T-helper 1 cell treated with Interleukin-12 subunit alpha and Interleukin-12 subunit beta and Interleukin-4 antibody, amounts not matched to agents 30 ng/mL and 1 ng/mL, for 36 hours (primary cell): ENCODE results near the gene CDK18. TPM values are rescaled to one million over a fixed set of nuclear protein-coding genes. Genes with fewer than 3 reads are reported as not detected.

Source experiments
- intact Hi-C: fragments of 100-400 bp; cut with micrococcal nuclease; formaldehyde crosslinking; loops from one replicate; pipeline ENCODE4 v1.15.1; 2024
- total RNA-seq: library from RNA; stranded (reverse); gene quantifications from 2 replicates; pipeline ENCODE4 v1.2.3, GENCODE V29; 2022

Gene CDK18
- total RNA-seq, 1 donor from 2014 or later: 0.07 TPM

- intact Hi-C loops: no loop called here
Observed at GRCh38 chr1:205521686-205522085, 17.2 kb downstream of the CDK18 start.

GRCh38 chr1:205522692-205523091 lies 18.2 kb downstream of the CDK18 start:
- intact Hi-C loops: no loop called here

DNA sequence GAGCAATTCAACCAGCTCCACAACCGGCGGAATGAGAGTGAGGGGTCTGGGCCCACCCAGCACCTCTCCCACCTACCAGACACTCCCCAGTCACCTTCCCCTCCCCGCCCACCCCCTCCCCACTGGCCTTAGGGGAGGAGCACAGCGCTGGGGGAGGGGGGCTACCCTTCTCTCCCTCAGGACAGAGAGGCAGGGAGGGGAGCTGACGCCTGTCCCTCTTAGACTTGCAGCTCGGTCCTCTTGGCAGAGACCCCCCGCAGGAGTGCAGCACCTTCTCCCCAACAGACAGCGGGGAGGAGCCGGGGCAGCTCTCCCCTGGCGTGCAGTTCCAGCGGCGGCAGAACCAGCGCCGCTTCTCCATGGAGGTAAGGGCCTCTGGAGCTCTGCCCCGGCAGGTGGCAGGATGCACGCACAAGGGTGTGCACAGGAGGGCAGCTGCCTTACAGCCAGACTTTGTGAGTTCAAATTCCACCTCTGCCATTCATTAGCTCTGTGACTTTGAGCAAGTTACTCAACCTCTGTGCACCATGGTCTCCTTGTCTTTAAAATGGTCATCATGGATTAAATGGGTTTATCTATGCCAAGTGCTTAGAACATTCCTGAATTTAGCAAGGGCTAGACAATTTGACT lies 18.9 kb downstream of the CDK18 start:
- intact Hi-C loops: no loop called here

DNA sequence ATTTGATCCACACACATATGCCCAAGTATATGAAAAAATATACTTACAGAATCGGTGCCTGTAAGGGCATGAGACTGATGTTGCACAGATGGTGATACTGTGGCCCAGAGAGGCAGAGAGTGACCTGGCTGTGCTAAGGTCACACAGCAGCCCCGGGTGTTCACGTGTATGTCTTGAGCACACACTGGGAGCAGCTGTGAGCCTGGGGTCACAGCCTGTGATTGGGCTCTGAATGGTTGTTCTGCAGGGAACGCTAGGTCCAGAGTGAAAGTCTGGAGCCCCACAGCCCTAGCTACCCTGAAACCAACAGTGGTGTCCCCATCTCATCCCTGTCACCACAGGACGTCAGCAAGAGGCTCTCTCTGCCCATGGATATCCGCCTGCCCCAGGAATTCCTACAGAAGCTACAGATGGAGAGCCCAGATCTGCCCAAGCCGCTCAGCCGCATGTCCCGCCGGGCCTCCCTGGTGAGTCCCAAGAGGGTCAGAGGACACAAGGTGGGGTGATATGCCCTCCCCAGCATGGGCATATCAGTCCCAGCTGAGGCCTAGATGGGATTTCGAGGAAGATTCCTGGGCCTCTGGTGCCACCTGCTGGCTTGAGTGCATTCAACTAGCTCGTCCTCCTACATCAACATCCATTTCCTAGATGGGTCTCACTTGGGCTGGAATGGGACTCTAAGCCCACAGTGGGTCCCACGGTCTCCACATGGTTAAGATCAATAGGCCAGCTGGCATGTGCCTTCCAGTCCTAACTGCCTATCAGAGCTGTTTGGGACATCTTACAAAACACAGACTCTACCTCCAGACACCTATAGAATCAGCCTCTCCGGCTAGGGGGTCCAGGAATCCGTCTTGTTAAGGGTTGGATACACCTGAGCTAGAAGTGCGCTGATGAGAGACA lies 19.7 kb downstream of the CDK18 start:
- intact Hi-C loops: loop anchor here (1.0 kb wide), 5 partner anchors 36 to 251 kb away; no protein-coding TSS in a partner anchor

GRCh38 chr1:205524794-205525101 lies 20.3 kb downstream of the CDK18 start:
- intact Hi-C loops: loop anchor here (1.0 kb wide), 5 partner anchors 36 to 251 kb away; no protein-coding TSS in a partner anchor

GRCh38 chr1:205525495-205526285 lies 21.2 kb downstream of the CDK18 start:
- intact Hi-C loops: no loop called here

GRCh38 chr1:205526431-205526830 lies 22.0 kb downstream of the CDK18 start:
- intact Hi-C loops: no loop called here

DNA sequence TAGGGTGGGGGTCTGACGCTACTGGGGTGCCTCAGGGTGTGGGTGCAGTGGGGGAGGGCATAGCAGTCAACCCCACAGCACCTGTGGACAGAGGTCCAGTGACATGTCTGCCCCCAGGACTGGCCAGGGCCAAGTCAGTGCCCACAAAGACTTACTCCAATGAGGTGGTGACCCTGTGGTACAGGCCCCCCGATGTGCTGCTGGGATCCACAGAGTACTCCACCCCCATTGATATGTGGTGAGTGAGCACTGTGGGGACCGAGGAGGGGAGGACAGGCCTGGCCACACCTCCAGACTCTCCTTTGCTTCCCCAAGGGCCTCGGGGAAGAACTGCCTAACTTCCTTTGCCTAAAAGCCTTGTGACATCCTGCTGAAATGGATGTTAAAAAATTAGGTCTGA lies 23.5 kb downstream of the CDK18 start:
- intact Hi-C loops: loop anchor here (2.0 kb wide), 1 partner anchor 255 kb away; no protein-coding TSS in a partner anchor

DNA sequence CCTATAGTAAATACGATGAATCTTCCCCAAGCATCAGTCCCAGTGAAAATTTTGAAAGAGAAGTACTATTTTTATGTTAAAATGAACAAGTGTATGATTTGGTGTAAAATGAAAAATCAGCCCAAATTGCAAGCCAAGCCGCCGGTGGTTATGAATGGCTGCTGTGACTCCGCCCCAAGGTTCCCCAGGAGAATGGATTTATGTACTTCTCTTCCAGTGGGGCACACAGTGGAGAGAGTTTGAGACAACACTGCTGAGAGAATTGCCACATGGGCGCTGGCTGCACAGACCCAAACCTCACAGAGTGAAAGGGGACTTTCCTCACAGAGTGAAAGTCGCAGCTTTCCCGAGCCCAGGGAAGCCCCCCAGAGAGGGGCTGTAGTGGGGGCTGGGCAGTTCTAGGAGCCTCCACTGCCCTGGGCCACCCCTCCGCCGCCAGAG lies 24.0 kb downstream of the CDK18 start:
- intact Hi-C loops: loop anchor here (2.0 kb wide), 1 partner anchor 254 kb away; no protein-coding TSS in a partner anchor

DNA sequence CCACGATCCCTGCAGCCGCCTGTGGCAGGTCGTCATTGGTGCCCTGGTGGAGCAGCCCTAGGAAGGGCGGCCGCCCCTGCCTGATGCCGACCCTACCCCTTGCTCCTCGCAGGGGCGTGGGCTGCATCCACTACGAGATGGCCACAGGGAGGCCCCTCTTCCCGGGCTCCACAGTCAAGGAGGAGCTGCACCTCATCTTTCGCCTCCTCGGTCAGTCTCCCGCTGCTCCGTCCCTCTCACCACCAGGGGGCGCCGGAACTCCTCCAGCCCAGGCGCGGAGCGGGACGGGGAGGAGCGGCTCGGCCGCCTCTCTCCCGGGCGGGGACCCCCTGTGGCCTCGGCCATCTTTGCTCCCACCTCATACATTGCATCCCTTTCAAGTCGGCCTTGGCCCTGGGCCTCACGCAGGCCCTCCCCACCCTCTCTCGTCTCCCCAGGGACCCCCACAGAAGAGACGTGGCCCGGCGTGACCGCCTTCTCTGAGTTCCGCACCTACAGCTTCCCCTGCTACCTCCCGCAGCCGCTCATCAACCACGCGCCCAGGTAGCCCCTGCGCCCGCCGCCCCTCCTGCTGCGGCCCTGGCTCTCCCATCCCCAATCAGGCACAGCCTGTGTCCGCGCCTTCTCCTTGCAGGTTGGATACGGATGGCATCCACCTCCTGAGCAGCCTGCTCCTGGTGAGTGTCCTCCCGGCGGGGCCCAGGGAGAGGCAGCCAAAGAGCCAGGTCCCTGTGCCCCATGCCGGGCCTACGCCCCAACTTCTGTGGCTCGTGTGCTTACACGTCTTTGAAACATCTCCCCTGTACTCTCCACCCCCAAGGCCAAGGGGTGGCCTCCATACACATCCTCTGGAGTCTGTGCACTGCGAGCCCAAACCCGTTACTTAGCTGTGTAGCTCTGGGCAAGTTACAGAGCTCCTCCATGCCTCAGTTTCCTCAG lies 24.7 kb downstream of the CDK18 start:
- intact Hi-C loops: loop anchor here (1.0 to 2.0 kb wide), 5 partner anchors 63 to 254 kb away; partner anchors contain the start of gene ELK4

GRCh38 chr1:205530116-205530515 lies 25.6 kb downstream of the CDK18 start:
- intact Hi-C loops: loop anchor here (5.0 kb wide), 1 partner anchor 52 kb away; no protein-coding TSS in a partner anchor

- intact Hi-C loops: loop anchor here (5.0 kb wide), 1 partner anchor 51 kb away; no protein-coding TSS in a partner anchor
Observed at GRCh38 chr1:205531191-205532025, 26.9 kb downstream of the CDK18 start.

DNA sequence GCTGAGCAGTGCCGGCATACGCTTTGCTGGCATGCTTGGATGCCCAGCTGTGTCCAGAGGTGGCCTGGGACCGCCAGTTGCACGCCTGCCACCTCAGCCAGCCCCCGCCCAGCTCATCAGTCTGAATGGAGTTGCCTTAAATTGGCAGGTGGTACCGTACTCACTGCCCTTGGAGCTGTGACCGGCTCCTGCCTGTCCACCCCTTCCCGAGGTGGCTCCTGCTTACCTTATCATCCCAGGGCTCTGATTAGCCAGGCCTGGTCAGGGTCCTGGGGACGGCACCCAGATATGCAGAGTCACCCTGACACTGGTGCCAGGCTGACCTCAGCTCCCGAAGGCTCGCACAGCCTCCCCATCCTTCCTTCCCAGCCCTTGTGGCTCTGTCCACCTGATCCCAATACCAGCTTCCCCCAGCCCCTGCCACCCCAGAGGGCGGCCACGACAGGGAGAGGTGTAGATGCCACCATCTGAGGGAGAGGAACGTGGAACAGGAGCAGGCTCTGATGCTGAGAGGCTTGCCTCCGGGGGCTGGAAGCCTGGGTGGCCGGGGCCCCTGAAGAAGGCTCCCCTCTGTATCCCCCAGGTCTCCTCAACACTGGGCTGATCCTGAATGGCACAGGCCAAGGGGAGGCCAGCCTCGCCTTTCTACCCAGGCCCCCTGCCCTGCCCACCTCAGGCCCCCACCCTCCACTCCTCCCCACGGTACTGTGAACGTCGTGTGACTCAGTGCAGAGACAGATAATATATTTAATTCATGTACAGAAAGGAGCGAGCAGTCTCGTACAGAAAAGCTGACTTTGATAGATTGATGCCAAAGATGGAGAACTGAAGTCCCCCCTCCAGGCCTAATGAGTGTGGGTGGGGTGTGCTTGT lies 27.8 kb downstream of the CDK18 start:
- intact Hi-C loops: loop anchor here (5.0 kb wide), 1 partner anchor 50 kb away; no protein-coding TSS in a partner anchor

DNA sequence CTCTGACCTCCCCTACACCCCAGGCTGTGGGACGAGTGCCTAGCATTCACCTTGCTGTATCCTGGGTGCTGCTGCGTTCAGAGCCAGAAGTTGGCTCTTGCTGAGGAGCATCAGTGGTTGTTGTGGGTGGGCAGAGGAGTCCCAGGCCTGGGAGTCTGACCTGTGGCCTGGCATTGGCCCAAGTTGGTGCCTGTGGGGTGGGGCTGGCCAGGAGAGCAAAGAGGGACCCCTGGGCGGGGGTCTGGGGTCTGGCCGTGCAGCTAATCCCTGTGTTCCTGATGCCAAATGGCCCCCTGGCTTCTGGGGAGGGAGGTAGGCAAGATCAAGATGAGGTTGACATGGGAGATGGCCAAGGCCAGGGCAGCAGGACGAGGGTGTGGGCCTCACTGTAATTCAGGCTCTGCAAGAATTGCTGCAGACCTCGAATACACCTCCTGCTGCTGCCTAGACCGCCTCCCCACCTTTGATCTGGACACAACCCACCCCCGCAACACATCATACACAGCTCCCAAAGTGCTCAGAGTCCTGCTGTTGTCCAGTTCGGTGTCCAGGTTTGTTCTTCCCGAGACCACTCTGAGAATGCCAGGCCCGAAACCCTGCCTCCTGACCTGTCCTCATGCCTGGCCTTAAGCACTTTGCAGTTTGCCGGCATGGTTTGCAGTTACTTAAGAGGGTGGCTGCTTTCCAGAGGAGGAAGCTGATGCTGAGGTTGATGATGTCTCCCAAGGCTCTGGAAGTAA lies 28.7 kb downstream of the CDK18 start:
- intact Hi-C loops: loop anchor here (5.0 kb wide), 1 partner anchor 49 kb away; no protein-coding TSS in a partner anchor

DNA sequence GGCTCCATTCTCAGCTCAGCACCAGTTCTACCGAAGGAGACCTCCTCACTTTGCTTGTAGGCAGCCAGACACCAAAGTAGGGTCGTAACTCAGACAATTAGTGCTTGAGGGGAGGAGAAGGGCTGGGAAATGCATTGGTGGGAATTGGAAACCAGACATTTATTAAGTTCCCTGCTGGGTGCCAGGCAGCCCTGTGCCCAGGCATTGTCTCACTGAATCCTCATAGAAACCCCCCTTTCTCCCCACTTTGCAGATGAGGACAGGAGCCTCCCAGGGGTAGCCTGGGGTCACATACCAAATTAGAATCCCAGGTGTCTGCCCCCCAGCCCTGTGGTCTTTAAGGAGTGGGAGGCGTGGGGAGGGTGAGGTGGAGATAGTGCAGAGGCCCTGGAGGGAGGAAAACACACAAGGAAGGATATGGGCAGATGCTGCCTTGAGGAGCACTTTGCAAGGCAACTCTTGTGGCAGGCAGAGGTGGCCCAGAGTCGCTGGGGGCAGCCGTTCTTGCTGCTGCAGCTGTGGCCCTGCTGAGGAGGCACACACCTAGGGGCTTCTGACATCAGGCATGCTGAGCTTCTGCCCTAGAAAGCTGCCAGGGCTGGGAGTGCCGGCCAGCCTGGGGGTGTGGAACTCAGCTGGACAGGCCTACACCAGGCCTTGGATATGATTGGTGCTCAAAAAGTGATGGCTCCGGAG lies 29.4 kb downstream of the CDK18 start:
- intact Hi-C loops: loop anchor here (5.0 kb wide), 1 partner anchor 48 kb away; no protein-coding TSS in a partner anchor

DNA sequence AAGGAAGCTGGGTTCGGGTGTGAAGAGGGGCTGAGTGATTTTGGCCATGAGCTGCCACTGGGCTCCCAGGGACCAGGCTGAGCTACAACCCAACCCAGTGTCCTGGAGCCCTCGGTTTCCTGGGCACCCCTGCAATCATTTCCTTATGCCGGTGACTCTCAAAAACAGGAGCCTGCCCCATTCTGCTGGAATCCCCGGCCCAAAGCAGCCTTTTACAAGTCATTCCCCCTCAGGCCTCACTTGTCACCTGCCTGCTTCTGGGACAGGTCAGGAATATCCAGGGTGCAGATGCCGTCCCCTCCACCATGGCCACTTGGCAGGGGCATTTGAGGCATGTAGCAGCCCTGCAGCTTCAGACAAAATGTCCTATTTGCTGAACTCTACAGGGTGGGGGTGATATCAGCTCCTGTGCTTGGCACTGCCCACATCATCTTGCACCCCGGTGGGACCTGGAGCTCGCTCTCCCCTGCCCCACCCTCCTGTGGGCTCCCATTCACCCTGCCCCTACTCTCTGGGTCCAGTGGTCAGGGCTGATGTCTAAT lies 30.0 kb downstream of the CDK18 start:
- intact Hi-C loops: loop anchor here (5.0 kb wide), 1 partner anchor 48 kb away; no protein-coding TSS in a partner anchor
